Urothelium cell line (cell line): ENCODE measurements around the gene FGF14.

ENCODE experiments used
- DNase-seq: peaks from one replicate; pipeline ENCODE4 v3.0.0; 2011; ENCODE audit warnings: low spot score, mixed read lengths
- FAIRE-seq: peaks from 2 replicates; lab custom pipeline; 2011; peaks lifted over from hg19 to GRCh38; lab: Jason Lieb, UNC

Gene FGF14

DNA sequence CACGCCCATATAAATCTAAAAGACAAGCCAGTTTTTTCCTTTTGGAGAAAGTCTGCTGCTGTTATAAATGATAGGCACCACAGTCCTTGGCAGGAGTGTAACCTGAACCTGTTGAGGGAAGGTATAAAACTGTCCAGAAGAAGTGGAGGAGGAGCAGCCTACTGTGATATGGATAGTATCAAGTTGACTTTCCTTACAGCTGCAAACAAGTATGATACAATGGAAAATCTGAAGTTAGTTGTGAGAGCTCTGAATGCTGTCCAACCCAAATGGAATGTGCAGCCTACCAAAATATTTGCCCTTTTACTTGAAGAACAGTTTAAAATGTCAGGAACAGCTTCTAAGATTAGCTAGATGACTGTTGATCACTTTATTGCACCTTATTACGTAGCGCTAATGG lies 399.6 kb downstream of the FGF14 start:
- DNase-seq (no peak), FAIRE-seq (no peak)

DNA sequence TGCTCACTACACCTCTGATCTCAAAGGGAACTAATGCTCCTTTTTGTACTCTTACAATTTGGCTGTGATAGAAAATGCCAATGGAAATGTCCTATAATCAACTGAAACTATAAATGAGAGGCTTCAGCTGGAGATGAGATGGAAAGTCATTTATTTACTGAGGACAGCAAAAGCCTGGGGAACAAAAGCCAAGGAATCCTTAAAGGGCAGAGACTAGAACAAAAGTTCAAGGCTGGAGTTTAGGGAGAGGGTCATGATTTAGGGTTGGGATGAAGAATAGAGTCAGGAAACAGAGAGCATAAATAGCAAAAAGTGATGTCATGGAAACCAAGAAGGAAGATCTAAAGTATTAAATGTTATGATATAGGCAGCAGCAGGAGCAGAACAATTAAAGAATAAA lies 401.1 kb downstream of the FGF14 start:
- no peak for DNase-seq
- no peak for FAIRE-seq

DNA sequence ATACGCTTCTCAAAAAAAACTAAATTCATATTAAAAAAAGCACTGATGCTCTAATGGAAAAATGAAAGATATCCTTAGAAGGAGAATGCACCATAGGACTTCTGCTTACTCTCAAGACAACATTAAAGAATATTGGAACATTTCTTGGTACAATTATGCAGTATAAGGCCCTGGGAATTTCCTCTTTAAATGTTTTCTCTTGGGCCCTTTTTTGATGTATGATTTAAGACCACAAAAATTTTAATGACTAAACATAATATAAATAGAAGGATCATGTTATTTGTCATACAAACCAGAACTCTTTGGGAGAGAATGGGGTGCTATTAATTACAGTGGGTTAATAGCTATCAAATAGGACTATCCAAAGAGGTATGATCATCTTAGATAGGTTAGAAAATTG lies 403.7 kb downstream of the FGF14 start:
- FAIRE-seq (no peak), DNase-seq (no peak)

DNA sequence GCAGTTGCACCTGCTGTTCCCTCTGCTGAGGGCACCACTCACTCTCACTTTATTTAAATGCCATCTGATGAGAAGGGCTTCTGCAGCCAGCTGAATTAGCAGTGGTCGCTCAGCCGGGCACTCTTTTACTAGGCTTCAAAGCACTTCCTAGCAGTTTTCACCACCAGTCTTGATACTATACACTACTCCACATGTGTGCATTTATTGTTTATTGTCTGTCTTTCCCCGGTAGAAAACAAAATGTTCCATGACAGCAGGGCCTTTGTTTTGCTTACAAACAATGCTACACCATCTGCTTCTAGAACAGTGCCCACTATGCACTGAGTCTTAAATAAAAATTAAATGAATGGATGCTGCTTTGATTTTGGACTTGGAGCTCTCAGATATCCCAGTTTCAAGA lies 404.9 kb downstream of the FGF14 start:
- FAIRE-seq, result no peak

DNA sequence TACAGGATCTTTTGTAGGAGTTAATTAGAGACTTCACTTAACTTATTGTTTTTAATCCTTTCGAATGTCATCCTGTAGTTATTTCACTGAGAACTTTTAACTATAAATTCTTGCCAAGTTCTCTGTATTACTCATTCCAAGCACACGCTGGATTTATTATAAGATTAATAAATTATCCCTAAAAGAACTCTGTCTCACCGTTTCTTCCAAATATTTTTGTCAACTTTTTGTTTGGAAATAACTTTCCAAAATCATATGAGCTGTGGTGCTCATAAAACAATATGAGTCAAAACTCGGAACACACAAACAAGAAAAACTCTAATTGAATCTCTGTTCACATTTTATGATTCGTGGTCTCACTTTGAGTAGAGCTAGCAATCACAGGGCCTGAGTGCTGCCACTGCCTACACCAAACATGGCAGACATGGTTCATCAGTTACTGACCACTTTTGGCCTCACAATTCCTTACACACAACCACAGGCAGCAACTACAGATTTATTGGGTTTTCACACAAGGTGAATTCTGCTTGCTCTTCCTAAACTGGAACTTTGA lies 412.0 kb downstream of the FGF14 start:
- no peak for DNase-seq
- FAIRE-seq, result no peak

More for the DNA sequence above, 404.9 kb downstream of the FGF14 start:
- no peak for DNase-seq

DNA sequence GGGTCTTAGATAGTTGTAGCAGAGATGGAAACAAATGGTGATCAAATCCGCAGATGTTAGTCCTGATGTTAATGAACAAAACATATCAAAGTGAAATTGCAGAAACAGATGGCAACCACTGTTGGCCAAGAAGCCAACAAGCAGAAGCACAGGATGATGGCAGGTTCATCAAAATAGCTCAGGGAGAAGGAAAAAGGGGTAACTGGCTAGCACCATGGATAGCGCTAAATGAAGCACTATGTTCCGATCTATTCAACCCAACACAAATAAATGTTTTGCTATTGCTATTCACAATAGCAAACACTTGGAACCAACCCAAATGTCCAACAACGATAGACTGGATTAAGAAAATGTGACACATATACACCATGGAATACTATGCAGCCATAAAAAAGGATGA lies 413.7 kb downstream of the FGF14 start:
- DNase-seq, result no peak
- FAIRE-seq, result no peak

DNA sequence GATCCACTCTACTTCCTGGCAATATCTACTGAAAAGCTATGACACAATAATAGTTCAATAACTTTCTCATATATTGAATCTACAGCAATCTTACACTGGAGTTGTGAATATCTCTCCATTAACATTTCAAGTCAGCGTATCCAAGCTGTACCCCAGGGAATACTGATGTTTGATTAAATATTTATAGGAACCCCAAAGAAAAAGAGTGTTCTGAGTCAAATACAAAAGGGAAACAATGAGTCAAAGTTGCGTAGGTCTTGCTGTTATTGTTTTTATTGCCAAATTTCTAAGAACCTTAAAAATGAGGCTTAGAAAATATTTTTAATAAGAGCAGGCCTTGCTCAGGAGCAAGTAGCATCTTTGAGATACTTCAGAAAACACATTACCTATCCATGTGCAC lies 415.5 kb downstream of the FGF14 start:
- FAIRE-seq, result no peak

DNA sequence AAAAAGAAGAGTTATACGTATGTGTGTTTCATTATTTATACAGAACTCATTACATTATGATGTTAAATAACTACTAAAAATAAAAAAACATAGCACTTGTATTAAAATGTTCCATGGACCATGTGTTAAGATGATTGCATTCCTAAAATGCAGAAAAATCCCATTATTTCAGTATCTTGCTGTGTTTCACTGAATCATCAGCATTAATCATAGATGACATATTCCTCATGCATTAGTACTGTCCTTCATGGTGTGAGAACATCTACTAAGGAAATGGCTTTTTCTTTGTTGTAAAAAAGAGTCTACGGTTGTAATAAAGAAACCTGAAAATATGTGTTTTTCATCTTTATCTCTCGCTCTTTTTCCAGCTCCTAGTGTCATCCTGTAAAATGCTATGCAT lies 416.5 kb downstream of the FGF14 start:
- FAIRE-seq, result no peak

More for the DNA sequence above, 415.5 kb downstream of the FGF14 start:
- no peak for DNase-seq

DNA sequence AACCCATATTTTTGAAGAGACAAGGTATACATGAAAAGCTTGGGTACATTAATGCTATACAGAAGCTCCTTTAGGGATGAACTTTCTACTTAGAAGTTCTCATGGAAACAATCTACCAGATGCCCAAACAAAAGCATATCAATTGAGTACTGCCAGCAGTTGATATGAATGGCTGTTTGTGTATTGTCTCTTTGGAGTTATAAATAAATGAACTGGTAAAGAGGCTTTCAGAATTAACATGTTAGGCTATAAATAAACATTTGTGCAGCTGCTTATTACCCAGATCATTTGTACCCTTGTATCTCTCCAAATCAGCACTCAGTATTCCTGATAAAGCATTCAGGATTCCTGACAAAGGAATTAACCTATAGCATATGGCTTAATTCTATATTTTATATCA lies 418.9 kb downstream of the FGF14 start:
- FAIRE-seq (no peak), DNase-seq (no peak)

More for the DNA sequence above, 416.5 kb downstream of the FGF14 start:
- DNase-seq, result no peak

DNA sequence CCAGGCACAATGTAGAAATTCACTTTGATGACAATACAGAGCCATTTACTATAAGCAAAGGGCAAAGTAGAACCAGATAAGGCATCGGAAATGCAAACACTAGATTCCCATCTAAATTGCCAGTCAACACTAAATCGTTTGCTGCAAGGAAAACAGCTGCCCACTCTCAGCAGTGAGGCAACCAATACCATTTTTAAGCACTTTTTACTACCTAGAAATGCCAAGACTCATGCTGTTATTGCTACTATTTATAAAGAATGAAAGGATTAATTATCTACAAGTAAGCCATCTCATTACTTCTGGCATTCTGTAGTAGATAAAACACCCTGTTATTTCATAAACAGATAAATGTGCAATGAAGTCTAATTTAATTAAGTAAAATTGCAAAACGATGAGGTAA lies 422.0 kb downstream of the FGF14 start:
- DNase-seq (no peak), FAIRE-seq (no peak)

DNA sequence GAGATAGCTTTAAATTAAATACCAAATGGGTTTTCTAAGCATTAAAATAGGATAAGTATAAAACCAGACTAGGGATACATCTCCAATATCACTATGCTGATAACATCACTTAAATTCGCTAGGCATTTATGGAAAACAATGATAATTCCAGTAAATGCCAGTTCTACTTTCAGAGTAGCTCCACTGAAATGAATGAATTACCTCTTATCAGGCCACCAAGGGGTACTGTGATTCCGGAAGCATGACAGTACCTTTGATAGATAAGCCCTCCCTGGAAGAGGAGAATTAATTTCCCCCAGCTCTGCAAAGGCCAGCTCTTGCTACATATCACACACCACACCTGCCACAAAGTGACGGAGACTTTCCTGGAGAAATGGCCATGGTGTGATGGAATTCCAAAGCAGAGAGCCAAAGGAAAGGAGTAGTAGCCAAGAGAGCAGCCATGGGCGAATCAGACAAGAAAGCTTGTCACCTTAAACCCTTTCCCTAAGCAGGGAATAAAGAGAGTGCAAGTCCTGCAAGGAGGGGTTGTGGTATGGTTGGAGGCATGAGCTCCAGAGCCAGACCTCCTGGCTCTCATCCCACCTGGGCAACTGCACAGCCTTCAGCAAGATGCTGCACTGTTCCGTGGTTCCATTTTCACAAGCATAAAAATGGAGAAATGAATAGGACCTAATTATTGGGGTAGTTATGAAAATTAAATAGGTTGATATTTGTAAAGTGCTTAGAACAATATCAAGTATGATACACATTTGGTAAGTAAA lies 423.1 kb downstream of the FGF14 start:
- FAIRE-seq, result no peak

DNA sequence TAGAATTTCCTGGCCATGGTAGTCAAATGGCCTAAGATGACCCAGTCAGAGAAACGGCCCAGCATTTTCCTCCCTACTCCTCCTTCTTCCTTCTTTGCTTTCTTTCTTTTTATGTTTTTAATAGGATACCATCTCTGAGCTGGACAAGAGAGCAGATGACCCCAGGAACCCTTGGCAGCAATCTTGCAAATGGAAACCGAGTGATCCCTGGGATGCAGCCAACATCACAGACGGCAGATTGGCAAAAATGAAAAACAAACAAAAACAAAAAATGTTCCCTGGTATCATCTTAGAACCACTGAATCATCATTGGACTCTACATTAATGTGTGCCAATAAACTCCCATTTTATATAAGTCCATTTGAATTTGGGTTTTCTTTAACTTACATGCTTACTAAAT lies 424.4 kb downstream of the FGF14 start:
- DNase-seq, result no peak
- FAIRE-seq, result no peak

More for the DNA sequence above, 423.1 kb downstream of the FGF14 start:
- DNase-seq, result no peak

DNA sequence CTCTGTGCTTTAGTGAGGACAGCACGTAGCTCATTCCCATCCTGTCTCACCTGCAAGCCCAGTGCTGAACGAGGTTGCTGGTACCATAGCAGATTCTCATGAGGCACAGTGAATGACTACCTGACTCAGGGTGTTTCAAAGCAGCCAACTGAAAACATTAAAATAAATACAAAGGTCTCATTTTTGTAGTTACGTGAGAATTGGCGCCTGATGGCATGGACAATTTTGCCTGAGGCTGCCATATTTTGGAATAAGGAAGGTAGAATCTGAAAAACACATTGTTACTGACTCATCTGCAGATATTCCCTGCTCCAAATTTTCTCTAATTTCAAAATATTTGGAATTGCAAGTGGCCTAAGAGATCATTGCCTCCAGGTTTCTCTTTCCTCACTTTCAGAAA lies 429.7 kb downstream of the FGF14 start:
- FAIRE-seq, result no peak

DNA sequence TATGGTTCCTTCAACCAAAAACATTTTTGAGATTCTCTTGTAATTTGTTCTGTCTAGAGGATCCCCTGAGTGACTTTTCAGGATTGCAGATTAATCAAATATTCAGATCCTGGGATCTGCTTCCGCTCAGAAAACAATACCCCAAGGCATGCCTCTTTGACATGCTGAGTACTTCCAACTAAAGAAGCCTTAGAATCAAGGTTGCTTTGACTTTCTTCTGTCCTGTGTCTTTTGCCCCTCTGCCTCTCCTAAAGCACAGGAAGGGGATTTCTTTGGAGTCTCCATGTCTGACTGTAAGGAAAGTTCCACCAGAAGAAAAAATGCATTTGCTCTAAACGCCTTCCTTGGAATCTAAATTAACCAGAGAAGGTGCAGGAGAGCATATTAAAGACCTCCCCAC lies 431.5 kb downstream of the FGF14 start:
- FAIRE-seq (no peak), DNase-seq (no peak)

More for the DNA sequence above, 429.7 kb downstream of the FGF14 start:
- DNase-seq, result no peak

DNA sequence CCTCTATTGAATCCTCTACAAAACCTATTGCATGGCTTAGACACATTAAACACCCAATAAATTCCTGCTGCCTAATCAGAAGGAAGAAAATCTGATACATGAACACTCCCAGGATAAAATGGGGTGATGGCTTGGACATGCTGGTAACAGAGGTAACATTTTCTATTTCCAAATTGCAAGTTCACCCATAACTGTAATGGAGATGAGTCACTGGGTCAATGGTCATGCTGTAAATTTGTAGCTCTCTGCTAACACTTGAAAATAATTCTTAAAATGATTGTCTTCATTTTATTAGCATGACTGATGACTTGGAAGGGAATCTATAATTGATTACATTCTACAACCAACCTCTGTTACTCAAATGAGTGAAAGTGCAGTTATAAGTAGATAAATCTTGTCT lies 434.1 kb downstream of the FGF14 start:
- DNase-seq (no peak), FAIRE-seq (no peak)

DNA sequence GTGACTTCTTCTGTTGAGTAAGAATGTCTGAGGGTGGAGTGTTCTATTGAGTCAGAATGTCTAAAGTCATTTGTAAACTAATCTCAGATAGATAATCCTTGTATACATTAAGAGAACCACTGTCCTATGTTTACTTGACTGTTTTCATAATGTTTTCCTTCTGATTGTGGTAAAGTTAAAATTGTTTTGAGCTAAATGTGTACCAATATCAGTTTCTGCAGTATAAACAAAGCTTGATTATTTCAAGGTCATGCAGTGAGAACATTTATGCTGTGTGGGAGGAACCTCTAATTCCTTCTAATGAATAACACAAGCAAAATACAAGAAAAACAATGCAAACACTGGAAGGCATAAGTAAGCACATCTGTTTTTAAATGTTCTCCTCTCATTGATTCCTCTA lies 434.6 kb downstream of the FGF14 start:
- DNase-seq (no peak), FAIRE-seq (no peak)

DNA sequence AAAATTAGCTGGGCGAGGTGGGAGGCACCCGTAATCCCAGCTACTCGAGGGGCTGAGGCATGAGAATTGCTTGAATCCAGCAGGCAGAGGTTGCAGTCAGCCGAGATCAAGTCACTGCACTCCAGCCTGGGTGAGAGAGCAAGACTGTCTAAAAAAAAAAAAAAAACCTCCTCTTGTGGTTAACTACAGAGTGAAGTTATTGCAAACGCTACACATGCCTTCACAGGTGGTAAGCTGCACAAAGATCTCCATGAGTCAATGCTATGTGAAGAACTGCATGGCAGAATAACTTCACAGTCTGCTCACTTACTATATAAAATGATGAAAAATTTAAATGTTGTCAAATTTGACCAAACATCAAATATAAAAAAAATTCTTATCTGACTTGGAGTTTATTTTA lies 436.8 kb downstream of the FGF14 start:
- DNase-seq, result no peak
- FAIRE-seq, result no peak

DNA sequence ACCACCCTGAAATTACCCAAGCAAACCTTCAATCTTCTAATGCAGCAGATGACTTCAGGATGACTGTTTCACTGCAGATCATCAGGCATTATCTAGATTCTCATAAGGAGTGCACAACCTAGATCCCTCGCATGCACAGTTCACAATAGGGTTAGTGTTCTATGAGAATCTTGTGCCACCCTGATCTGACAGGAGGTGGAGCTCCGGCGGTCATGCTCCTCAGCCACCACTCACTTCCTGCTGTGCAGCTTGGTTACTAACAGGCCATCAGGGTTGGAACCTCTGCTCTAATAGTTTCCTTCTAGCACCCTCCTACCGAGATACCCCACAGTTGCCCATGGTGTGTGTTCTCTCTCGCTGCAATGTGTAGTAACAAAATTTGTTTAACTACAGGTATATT lies 442.8 kb downstream of the FGF14 start:
- DNase-seq (no peak), FAIRE-seq (no peak)

DNA sequence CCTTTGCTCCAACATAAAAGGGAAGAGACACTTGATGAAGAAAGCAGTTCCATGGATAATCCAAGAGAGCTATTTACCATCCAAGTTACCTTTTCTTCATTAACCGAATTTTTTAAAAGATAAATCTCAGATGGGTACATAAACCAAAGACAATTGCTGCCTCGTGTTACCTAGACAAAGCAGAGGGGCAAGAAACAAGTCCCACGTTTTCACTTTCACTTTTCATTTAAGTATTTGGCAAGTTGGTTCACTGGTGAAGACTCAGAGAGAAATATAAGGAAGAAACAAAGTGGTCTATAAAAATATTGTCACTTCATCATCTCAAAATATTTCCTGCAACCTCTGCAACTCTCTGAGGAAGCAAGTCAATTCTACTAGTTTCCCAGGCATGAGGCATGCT lies 446.1 kb downstream of the FGF14 start:
- FAIRE-seq, result no peak
- DNase-seq, result no peak

DNA sequence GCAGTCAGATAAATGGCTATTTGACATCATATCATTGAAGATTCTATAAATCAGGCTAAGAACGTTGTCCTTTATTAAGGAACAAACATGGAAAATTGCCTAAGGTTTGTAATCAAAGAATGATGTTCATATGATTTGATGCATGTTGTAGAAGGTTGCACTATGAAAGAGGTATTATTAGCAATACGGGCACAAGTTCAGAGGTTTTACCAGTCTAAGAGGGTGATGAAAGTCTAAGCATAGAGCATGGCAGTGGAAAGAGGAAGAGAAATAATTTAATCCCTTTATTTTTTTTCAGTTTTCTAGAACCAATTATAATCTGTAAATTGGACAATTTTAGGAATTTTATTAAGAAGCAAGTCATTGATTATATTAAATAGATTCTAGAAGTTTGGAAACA lies 450.7 kb downstream of the FGF14 start:
- DNase-seq (no peak), FAIRE-seq (no peak)

DNA sequence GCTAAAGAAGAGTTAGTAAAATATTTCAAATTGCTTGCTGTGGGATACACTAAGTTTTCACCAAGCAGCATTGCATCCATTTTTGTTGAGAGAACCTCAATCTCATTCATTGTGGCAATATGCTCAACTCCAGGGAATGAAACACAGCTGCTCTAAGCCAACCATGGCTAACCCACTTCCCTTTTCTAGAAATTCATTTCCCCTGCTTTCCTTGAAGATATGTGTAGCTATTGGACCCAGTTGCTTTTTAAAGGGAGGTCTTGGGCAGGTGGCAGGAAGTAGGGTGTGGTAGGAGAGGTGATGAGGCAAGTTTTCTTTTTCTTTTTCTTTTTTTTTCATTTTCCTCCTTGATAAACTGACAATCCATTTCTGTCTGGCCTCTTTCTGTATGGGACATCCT lies 452.2 kb downstream of the FGF14 start:
- FAIRE-seq (no peak), DNase-seq (no peak)

DNA sequence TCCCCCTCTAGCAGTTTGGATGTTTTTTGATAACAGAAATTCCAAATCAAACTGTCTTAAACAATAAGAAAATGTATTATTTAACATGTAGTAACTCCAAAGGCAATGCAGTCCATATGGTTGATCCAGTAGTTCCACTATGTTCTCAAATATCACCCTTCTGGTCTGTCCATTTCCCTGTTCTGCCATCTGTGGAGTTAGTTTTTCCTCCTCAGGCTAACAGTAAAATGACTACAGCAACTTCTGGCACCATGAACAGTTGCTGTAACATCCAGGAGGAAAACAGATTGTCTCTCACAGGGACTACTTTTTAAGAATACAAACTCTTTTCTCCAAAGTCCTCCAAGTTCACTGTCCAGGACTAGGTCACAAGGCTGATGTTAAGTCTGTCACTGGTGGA lies 455.4 kb downstream of the FGF14 start:
- DNase-seq, result no peak
- no peak for FAIRE-seq

DNA sequence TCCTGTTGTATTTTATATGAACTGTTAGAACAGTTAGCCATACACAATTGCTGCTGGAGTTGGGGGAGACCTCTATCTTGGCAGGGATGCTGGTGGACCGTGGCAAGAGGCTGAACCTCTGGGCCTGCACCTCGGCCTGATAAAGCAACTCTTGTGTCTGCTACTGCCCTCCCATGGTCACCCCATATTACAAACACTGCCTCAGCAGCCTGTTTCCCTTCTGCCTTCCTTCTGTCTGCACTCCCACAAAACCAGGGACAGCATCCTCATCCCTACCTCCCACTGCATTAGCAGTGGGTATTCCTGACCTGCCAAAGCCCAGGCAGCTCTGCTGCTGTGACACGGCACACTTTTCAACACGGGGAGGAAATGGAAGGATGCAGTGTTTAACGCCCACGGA lies 456.4 kb downstream of the FGF14 start:
- FAIRE-seq (no peak), DNase-seq (no peak)
